NK-92 (cell line): ENCODE measurements around the gene BAD.

Experiments used
- DNase-seq: peaks from one replicate; lab custom pipeline; 2025; ENCODE audit not compliant: unreplicated experiment; lab: John Stamatoyannopoulos, UW

BAD gene

GRCh38 chr11:64281957-64282770 is 2.3 kb downstream of the BAD start:
- no peak for DNase-seq

GRCh38 chr11:64278576-64279190 is 5.8 kb downstream of the BAD start:
- DNase-seq: no peak

- no peak for DNase-seq
These were observed 7.6 kb downstream of the BAD start for GRCh38 chr11:64276653-64277431.

DNA sequence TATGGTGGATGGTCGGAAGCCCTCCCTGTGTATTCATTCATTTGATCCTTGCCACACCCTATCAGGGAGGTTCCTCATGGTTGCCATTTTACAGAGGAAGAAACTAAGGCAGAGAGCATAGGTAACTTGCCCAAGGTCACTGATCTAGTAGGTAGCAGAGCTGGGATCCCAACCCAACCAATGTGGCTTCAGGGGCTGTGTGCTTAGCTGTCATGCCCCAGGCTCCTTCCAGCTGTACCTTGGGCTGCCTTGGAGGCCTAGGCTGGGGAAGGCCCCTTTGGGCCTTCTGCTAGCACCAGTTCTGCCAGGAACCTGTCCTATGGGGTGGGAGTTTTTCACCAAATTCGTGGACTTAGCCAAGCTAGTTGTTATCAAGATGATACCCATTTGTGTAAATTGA is 8.6 kb downstream of the BAD start:
- no peak for DNase-seq

GRCh38 chr11:64275031-64275800 is 9.2 kb downstream of the BAD start:
- no peak for DNase-seq

DNA sequence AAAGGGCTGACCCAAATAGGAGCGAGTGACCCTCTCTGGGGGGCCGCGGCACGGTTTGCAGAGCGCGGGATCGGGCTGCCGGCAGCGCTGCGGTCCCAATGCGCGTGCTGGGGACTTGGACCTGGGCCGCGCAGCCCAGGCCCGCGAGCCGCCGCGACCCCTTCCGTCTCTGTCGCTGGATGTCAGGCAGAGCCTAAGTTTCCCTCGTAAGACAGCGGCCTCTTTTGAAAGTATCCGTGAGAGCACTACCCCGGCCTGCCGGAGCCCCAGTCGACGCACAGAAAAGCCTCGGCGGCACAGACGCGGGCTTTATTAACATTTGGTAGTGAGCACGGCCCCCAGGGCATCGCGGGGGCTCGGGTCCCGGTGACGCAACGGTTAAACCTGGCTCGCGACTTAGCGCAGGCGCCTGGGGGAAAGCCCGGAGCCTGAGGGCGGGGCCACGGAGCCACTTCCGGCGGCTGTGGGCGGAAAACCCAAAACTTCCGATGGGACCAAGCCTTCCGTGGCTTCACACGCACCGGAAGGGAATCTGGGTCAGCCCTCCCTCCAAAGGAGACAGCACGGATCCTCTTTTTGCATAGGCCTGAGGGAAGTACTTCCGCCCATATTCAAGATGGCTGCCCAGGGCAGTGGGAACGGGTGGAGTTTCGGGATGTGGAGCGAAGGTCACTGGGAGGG is 14.8 kb downstream of the BAD start:
- peak; percentile 81 for DNase-seq

GRCh38 chr11:64268893-64269539 is 15.4 kb downstream of the BAD start:
- no peak for DNase-seq

DNA sequence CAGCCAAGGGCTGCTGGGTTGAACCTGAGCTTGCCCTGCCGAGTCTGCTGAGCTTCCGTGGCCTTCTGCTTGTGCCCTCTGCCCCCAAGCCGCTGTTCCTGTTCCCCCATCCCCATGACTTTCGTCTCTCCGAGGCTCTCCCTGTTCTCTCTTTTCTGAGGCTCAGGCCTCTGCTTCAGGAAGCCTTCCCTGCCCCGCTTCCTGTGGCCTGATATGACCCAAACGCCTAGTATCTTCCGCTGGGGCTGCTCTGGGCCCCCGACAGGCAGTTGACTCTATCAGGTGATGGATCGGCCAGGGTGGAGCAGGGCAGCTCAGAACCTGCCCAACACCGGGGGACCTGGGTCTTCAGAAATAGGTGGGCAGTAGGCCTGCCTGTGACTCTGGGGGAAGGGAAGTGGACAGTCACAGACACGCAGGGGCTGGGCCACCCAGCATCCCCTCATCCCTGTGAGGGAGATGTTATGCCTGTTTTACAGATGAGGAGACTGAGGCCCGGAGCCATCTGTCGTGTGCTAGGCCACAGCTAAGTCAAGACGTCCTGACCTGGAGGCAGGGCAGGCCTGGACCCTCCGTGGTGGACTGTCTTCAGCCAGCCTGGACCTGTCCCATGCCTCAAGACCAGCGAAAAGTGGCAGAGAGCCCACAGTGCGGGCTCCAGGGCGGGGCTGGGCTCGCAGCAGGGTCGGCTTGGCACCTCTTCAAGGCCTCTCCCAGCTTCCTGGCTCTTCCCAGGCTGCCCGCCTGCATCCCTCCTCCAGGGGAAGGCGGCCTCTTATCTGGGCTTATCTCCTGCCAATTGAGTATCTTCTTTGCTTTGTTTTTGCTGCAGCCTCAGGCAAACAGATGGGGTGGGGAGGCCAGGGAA is 16.2 kb downstream of the BAD start:
- DNase-seq: no peak

DNA sequence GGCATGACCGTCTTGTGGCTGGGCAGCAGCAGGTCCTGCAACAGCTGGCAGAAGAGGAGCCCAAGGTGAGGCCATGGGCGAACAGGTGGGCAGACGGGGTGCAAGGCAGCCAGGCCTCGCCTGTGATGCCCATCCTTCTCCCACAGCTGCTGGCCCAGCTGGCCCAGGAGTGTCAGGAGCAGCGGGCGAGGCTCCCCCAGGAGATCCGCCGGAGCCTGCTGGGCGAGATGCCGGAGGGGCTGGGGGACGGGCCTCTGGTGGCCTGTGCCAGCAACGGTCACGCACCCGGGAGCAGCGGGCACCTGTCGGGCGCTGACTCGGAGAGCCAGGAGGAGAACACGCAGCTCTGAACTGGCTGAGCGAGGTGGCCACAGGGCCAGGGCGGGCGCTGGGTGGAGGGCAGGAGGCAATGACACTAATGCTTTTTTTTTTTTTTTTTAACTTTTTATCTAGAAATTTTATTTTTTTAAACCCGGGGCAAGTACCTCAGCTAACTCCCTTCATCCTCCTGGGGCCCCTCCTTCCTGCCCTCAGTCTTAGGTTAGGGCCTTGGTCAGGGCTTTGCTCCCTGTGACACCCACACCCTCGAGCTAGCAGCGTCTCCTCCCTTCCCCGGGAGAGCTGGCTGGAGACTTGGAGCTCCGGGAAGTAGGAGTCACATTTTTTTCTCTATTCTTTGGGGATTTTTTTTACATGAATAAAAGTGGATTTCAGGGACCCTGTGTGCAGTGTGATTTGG is 17.1 kb downstream of the BAD start:
- no peak for DNase-seq

DNA sequence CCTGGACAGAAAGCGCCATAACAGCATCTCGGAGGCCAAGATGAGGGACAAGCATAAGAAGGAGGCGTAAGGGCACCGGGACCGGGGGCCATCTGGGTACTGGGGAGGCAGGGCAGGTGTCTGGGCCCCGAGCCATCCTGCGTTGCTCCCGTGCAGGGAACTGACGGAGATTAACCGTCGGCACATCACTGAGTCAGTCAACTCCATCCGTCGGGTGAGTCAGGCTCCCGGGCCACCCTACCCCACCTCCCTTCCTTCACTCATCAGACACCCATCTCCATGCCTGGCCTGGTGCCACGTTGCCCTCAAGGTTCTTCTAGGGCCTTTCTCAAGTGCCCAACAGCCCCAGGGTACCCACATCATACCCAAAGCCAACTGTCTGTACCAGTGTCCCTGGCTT is 18.1 kb downstream of the BAD start:
- no peak for DNase-seq

GRCh38 chr11:64265176-64266160 is 19.0 kb downstream of the BAD start:
- no peak for DNase-seq

- no peak for DNase-seq
These were observed 20.1 kb downstream of the BAD start for GRCh38 chr11:64264371-64264852.

DNA sequence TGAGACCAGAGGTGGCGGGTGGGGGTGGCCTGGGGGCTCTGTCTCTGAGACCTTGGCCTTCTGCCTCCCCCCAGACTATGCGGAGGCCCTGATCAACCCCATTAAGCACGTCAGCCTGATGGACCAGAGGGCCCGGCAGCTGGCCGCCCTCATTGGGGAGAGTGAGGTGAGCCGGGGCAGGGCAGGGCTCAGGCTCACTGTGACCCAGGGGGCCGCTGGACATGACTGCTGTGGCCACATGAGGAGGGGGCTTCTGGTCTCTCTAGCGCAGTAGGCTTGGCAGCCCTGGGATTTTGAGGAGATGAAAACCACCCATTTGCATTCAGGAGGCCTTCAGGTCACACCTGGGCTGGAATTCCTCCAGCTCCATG is 20.5 kb downstream of the BAD start:
- no peak for DNase-seq

DNA sequence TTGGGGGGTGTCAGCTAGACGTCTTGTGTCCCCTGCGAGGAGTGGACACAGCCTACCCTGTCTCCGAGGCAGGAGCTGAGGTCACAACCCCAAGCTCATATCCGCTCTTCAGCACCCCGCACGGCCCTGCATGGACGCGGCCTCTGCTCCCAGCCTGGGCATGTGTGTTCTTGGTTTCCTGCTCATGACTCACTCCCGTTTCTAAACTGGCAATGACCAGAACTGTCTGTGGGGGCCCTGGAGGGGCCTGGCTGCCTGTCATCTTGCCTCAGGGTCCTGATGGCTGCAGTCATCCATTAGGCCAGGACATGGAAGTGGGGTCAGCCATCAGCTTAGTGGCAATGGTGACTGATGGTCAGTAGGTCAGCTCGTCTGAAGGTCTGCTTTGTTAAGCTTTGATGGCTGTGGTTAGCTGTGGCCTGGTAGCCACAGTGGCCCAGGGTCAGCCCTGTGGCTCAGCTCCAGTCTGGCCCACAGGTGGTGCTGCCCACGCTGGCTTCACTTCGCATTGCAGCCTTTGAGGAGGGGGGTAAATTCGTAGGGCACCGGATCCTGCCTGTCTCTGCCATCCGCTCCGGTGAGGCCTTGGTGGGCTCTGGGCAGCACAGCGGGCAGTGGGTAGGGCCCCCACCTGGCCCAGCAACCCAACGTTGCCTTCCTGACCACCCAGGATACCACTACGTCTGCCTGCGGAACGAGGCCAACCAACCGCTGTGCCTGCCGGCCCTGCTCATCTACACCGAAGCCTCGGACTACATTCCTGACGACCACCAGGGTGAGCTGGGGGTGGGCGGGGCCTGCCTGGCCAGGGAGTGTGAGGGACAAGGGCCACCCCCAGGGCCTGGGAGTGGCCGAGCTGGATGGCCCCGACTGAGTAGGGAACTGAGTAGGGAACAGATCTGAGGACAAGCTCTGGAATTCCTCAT is 21.2 kb downstream of the BAD start:
- no peak for DNase-seq

DNA sequence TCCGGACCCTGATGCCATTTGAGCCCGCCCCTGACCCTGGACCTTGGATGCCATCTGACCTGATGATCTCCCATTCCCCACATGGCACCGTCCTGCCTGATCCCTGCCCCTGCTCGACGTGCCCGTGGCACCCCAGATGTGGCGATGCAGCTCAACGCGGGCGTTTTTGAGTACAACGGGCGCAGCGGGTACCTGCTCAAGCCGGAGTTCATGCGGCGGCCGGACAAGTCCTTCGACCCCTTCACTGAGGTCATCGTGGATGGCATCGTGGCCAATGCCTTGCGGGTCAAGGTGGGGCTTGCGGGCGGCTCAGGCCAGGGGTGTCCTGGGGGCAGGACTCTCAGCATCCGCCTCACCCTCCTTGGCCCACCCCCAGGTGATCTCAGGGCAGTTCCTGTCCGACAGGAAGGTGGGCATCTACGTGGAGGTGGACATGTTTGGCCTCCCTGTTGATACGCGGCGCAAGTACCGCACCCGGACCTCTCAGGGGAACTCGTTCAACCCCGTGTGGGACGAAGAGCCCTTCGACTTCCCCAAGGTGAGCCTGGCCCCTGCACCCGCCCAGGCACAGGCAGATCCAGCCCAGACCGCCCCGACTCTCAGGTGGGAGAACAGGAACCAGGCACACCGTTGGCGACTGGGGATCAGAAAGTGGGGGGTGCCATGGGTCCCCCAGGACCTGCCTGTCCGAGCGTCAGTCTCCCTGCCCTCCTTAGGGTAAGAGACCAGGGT is 22.0 kb downstream of the BAD start:
- no peak for DNase-seq
